Stimulated activated CD4-positive, alpha-beta T cell treated with anti-CD3 and anti-CD28 coated beads, Interleukin-4, amount 100 ng/mL, for 1 hour (primary cell): Measurements from ENCODE around the gene FKBP14.
"Not testable (repeated sequence)": the region's sequence is repeated elsewhere in the genome, so short reads cannot be mapped to it uniquely, and the experiment has no call there.

Source experiments
- DNase-seq: peaks from one replicate; pipeline ENCODE4 v3.0.0-alpha.2; 2020

The FKBP14 gene

GRCh38 chr7:29989257-29989995 is 37.1 kb downstream of the FKBP14 start, which contains the start of gene SCRN1:
TSS of gene SCRN1 (minus strand) at chr7:29989801. CDS start at chr7:29969067, 20,734 bp downstream.
- DNase-seq: peak; percentile 16

- DNase-seq: peak; percentile 23
Measured at GRCh38 chr7:29988424-29989256, 37.9 kb downstream of the FKBP14 start.

- DNase-seq: no peak
Measured at GRCh38 chr7:29987811-29988317, 38.6 kb downstream of the FKBP14 start.

- DNase-seq: no peak
Measured at GRCh38 chr7:29987083-29987482, 39.4 kb downstream of the FKBP14 start.

- DNase-seq: no peak
Measured at GRCh38 chr7:29980151-29980550, 46.4 kb downstream of the FKBP14 start.

- DNase-seq: no peak
Measured at GRCh38 chr7:29977886-29978651, 48.4 kb downstream of the FKBP14 start.

- DNase-seq: no peak
Measured at GRCh38 chr7:29976673-29977415, 49.7 kb downstream of the FKBP14 start.

GRCh38 chr7:29976266-29976665 is 50.2 kb downstream of the FKBP14 start:
- DNase-seq: no peak

GRCh38 chr7:29975561-29975960 is 50.9 kb downstream of the FKBP14 start:
- no peak for DNase-seq

- DNase-seq: no peak
Measured at GRCh38 chr7:29974286-29974685, 52.2 kb downstream of the FKBP14 start.

- DNase-seq: no peak
Measured at GRCh38 chr7:29972315-29972669, 54.2 kb downstream of the FKBP14 start.

GRCh38 chr7:29971566-29972314 is 54.8 kb downstream of the FKBP14 start:
- DNase-seq: no peak

GRCh38 chr7:29970158-29970557 is 56.3 kb downstream of the FKBP14 start:
- no peak for DNase-seq

- DNase-seq: no peak
Measured at GRCh38 chr7:29969738-29970137, 56.8 kb downstream of the FKBP14 start.

- DNase-seq: no peak
Measured at GRCh38 chr7:29968683-29969395, 57.7 kb downstream of the FKBP14 start.

GRCh38 chr7:29965030-29965429 is 61.5 kb downstream of the FKBP14 start:
- no peak for DNase-seq

- DNase-seq: no peak
Measured at GRCh38 chr7:29962035-29962434, 64.5 kb downstream of the FKBP14 start.

- DNase-seq: not testable (repeated sequence)
Measured at GRCh38 chr7:29961611-29962010, 64.9 kb downstream of the FKBP14 start.
